Right ventricle myocardium superior (tissue), 1 donor: ENCODE results near the gene NTRK2. TPM values are rescaled to one million over a fixed set of nuclear protein-coding genes. Genes with fewer than 3 reads are reported as not detected.
"Not testable (repeated sequence)": the region's sequence is repeated elsewhere in the genome, so short reads cannot be mapped to it uniquely, and the experiment has no call there.

Experiments
- ATAC-seq: fragments of 200-7000 bp; cut with Tn5 transposase; one replicate; pipeline ENCODE4 v1.9.1; 2020; ENCODE audit warnings: mild to moderate bottlenecking; ENCODE audit not compliant: poor library complexity
- DNase-seq: peaks from one replicate; pipeline ENCODE4 v3.0.0-alpha.2; 2020
- intact Hi-C: fragments of 100-400 bp; cut with DNase I; formaldehyde crosslinking; loops from one replicate; pipeline ENCODE4 v1.11.2; 2022
- total RNA-seq: library from RNA; stranded (reverse); fragmentation: NEBNext Ultra II Directional; extraction: Animal tissue kit (Norgen Biotek cat#: 25700); gene quantifications from one replicate; pipeline ENCODE4 v1.2.1, GENCODE V29; 2021
- donor health status: DM: no; HTN: yes; CAD: no; lungs with severe emphysema.

The NTRK2 gene
- total RNA-seq, 1 donor from 2014 or later = 4.5 TPM

- ATAC-seq = no peak
- DNase-seq = no peak
- intact Hi-C loops = no loop called here
Observed at GRCh38 chr9:84891924-84892323, 222.4 kb downstream of the NTRK2 start.

DNA sequence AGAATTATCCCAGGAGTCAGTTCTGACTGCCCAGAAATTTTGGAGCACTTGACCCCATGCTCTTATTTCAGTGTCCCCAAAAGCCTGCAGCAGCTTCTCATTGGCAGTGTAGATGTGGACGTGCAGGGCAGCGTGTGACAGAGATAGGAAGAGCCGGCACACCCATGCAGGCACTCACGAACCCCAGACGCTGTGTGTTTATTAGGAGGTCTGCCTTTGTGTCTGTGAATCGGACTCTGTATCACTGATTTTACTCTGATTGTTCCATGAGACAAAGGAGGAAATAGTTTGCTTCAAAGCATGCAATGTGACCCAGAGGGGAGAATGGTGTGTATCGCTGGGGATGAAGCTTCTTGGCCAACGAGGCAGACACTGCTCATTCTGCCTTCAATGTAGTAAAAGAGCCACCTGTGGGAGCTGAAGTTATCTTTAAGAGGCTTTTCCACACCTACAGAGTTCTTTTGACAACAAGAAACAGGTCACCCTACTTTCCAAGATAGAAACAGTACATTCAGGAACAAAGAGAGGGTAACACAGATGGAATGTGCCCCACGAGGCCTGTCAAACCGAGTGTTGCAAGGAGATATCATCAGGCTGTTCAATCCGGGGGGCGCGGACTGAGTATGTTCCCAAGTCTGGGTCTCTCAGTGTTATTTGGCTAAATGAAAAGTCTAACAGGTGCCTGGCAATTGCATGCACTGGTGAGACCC lies 224.0 kb downstream of the NTRK2 start:
- ATAC-seq (peak; percentile 63), DNase-seq (peak; percentile 42)
- intact Hi-C loops = no loop called here

GRCh38 chr9:84894859-84895258 lies 225.3 kb downstream of the NTRK2 start:
- intact Hi-C loops = no loop called here
- ATAC-seq (no peak), DNase-seq (no peak)

DNA sequence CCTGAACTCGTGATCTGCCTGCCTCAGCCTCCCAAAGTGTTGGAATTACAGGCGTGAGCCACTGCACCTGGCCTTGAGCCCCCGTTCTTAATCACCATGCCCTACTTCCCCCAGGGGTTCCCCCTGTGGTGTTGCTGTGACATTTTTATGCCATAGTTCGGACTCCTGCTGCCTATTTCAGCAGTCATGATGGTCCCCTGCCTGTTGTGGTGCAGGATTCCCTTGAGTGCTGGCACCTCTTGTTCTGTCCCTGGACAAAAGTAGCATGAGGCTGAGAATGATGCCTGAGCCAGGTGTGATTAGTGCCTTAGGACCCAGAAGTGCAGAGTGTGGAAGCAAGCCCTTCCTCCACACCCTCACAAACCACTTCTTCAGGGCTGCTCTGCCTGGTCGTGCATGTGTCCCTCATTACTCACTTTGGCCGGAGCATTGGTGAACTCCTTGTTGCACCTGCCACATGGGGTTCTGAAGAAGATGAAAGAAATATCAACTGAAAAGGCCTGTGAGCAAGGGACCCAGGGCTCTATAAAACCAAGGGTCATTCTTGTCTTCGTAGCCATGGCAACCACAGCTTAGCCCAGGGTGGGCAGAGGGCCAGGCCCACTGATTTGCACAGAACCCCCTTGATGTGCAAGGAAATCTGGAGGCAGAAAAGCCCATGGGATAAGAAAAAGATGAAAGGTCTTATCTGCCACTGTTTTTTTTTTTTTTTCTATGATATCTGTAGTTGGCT lies 228.0 kb downstream of the NTRK2 start:
- no peak for ATAC-seq
- no peak for DNase-seq
- intact Hi-C loops = no loop called here

DNA sequence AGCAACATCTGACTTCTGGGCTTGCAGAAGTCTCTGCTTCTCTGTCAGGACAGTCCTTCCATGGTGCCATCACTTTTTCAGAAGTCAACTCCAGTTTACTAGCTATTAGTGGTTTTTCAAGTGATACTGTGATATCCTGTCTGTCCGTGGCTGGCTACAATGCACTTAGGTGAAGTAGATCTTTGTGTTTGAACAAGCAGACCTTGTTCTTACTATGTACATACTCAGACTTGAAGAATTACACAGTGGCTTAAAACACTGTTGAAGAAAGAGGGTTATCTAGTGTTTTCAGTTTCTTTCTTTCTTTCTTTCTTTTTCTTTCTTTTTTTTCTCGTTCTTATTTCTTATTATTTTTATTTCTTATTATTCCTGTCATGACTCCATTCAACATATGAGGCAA lies 228.7 kb downstream of the NTRK2 start:
- intact Hi-C loops = no loop called here
- no peak for ATAC-seq
- no peak for DNase-seq

- ATAC-seq, DNase-seq, intact Hi-C loops: not testable (repeated sequence)
Observed at GRCh38 chr9:84898618-84899017, 229.1 kb downstream of the NTRK2 start.

GRCh38 chr9:84899326-84899725 lies 229.8 kb downstream of the NTRK2 start:
- intact Hi-C loops = no loop called here
- no peak for ATAC-seq
- DNase-seq = no peak

DNA sequence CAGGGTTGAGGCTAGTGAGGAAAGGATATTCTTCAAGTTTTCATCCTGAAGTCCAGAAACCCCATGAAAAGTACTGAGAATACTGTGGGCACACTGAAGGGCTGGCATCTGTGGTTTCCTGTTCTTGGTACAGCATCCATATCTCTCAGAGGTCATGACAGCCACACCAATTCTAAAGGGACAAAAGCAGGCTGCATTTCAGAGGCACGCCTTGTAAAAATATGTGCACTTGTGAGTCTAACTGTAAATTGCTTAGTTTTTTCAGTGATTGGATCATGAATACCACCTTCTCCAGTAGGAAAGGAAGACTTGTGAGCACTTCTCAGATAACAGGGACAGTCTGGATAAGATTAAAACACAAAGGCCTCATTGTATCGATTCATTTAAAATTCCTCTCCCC lies 230.9 kb downstream of the NTRK2 start:
- DNase-seq = no peak
- no peak for ATAC-seq
- intact Hi-C loops = no loop called here

GRCh38 chr9:84903963-84904362 lies 234.4 kb downstream of the NTRK2 start:
- ATAC-seq (no peak), DNase-seq (no peak)
- intact Hi-C loops = no loop called here

- intact Hi-C loops = no loop called here
- no peak for ATAC-seq
Observed at GRCh38 chr9:84916769-84917168, 247.2 kb downstream of the NTRK2 start.

GRCh38 chr9:84917366-84918070 lies 248.0 kb downstream of the NTRK2 start:
- intact Hi-C loops = no loop called here
- no peak for ATAC-seq
- no peak for DNase-seq

More at GRCh38 chr9:84916769-84917168, 247.2 kb downstream of the NTRK2 start:
- DNase-seq = no peak

- no peak for ATAC-seq
- intact Hi-C loops = no loop called here
Observed at GRCh38 chr9:84919440-84919839, 249.9 kb downstream of the NTRK2 start.

DNA sequence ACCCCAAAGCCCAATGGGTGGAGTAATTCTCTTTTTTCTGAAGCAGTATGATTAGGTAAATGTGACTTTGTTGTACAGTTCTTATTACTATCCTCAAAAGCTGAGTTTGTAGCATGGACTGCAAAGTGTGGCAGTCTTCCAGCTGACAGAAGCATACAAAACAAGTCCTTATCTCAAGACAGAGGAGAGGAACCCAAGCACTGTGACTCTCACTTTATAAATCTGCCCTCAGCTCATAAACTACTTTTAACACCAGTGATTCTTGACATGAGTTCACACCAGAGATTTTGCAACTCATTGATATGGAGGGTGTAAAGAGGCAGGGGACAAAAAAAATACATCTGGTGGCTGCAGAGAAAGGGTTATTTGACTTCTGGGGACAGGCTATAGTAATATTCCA lies 251.6 kb downstream of the NTRK2 start:
- ATAC-seq (no peak), DNase-seq (no peak)
- intact Hi-C loops = no loop called here

More at GRCh38 chr9:84919440-84919839, 249.9 kb downstream of the NTRK2 start:
- DNase-seq = no peak

- intact Hi-C loops = no loop called here
- ATAC-seq (no peak), DNase-seq (no peak)
Observed at GRCh38 chr9:84922051-84922450, 252.5 kb downstream of the NTRK2 start.

GRCh38 chr9:84924266-84924665 lies 254.7 kb downstream of the NTRK2 start:
- DNase-seq (no peak), ATAC-seq (no peak)
- intact Hi-C loops = no loop called here

DNA sequence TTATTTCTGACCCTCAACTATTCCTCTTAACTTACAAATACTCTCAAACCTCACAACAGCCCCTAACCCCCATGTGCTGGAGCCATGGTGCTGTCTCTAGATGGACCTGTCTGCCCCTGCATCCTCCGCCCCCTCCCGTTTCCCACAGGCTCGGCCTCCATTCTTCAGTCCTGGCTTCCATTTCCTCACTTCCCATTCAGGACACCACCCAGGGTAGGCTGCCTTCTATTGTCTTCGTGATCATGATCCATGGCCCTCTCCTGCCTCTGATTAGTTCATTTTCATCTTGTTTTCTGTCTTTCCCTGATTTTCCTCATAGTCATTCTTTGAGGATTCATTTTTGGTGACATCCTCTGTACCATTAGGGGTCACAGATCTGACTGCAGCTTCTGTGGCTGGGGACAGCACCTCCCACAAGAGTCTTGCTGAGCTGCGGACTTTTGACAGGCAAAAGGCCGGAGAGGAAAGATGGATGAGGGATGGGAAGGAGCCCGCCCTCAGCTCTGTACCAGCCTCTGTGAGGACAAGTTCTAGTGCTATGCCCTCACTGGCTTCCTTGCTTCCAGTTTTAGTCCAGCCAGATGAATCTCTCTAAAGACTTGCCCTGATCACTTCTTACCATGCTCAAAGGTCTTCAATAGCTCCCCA lies 255.8 kb downstream of the NTRK2 start:
- no peak for ATAC-seq
- intact Hi-C loops = no loop called here
- no peak for DNase-seq

GRCh38 chr9:84926793-84927192 lies 257.3 kb downstream of the NTRK2 start:
- no peak for ATAC-seq
- no peak for DNase-seq
- intact Hi-C loops = no loop called here

DNA sequence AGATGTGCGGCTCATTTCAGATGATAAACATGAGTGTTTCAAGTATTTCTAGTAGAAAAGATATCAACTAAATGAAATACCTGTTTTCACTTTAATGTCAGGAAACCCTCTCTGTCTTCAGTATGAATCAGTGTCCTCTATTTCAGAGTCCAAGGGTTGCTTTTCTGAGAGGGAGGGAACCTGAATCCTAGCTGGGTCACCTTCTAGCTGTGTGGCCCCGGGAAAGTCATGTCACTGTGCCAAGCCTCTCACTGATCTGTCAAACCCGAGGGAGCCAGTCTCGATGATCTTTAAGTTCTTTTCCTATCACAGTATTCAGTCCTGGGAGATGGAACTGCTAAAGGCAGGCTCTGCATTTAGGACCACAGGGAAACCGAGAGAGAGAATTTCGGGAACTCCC lies 258.9 kb downstream of the NTRK2 start:
- ATAC-seq (no peak), DNase-seq (no peak)
- intact Hi-C loops = no loop called here

- ATAC-seq (no peak), DNase-seq (no peak)
- intact Hi-C loops = no loop called here
Observed at GRCh38 chr9:84929068-84929467, 259.5 kb downstream of the NTRK2 start.
